RPMI7951 (cell line): Measurements from ENCODE around the gene IKBKE. TPM values are rescaled to one million over a fixed set of nuclear protein-coding genes. Genes with fewer than 3 reads are reported as not detected.
A peak's percentile ranks its signal among the peaks of the same experiment; 100 is the strongest.

ENCODE experiments used
- DNase-seq: peaks from one replicate; pipeline ENCODE4 v3.0.0-alpha.2; 2012; ENCODE audit warnings: low read depth
- total RNA-seq: library from RNA; depleted of rRNA; stranded (reverse); fragments of >200 nt; shearing (Covaris generic); gene quantifications from 2 replicates; pipeline ENCODE4 v1.2.3, GENCODE V29; 2014

The IKBKE gene
- total RNA-seq, 1 experiment from 2014 or later = 9.0 TPM

DNA sequence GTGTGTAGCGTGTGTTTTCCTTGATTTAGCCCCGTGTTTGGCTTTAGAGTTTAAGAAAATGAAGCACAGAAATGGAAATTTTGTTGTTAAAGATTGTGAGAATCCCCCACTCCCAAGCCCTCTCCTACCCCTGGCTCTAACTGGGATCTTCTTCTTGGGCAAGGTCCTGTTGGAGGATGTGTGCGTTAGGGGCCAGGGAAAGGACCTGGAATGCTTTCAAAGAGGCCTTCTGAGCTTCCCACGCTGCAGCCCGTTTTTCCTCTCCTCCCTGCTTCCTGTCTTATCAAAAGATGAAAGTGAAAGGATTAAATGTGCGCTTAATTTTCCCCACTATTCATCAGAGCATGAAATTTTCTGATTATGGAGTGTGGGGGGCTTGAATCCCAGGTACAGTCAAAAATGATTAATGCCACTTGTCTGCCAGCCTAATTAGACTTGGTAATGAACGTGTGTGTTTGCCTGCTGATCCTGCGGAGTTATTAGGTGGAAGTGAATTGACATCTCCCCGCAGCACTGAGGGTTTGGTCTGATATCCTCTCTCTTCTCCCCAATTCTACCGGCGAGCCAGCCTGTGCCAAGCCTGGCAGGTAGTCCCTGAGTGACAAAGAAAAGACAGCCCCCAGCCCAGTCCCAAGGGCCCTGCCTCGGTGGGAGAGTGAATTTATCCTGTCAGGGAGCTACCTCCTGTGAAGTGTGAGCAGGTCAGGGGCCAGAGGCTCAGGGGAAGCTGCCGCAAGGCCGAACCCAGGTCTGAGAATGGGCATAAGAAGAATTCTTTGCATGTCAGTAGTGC lies 42.0 kb downstream of the IKBKE start:
- no peak for DNase-seq

DNA sequence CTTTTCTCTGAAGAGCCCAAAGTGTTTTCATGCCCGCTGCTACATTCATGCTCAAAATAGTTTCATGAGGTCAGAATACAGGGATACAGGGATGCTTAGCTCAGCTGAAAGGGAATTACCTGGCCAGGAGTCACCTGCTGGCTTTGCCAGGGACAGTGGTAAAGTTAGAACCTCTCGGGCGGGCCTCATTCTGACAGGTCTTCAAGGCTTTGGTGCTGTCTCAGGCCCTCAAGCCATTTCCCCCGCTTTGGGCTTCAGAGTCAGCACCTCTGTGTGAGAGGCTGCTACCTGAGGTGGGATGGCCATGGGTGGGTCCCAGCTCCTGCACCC lies 42.5 kb downstream of the IKBKE start:
- DNase-seq = no peak

GRCh38 chr1:206513312-206514111 lies 43.2 kb downstream of the IKBKE start:
- peak; percentile 85 for DNase-seq

DNA sequence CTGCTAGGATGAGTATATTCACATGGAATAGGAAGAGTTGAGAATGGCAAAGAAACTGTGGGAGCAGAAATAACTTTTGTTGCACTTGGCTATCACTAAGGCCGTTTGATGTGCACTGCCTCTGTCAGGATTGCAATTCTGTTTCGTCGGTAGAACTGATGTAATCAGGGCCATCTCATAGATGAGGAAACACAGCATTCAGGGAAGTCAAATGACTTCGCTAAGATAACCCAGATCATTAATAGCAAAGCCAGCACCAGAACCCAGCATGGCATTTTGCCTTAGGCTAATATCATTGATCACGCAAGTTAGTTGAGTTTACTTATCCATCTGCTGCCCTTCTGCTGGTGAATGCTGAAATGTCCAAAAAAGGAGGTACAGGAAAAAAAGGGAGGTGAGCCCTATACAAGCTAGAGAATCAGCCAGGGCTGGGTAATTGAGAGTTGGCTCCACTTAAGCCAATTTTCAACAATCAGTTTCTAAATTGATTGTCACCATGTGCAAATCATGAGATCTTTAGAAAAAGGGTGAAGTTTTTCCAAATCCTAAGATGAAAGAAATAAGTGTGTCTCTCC lies 44.6 kb downstream of the IKBKE start:
- no peak for DNase-seq

DNA sequence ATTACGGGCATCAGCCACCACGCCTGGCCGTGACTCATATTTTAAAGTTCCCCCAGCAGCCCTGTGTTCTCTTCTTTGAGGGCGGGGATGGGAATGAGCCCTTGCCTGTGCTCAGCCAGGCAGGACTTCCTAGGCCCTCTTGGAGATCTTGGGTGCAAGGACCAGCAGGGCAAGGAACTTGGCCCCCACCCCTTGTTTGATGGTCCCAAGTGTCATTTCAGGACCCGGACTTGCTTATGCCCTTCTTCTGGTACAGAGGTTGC lies 46.4 kb downstream of the IKBKE start:
- DNase-seq = no peak

DNA sequence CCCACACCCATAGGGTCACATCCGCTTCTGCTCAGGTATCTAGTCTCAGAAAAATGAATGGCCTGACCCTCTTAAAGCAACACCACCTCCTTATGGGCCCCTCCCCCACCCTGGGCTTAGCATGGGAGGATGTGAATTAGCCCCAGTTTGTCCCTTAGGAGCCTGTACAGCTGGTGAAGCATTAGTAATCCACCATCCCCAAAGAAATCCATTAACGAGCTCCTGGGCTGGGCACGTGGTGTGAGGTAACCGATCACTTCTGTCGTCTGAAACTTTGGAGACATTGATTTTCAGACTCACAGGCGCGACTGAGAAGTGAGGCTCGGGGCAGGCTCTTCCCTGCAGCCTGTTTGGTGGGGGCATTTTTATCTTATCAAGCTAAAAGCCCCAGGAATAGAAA lies 47.5 kb downstream of the IKBKE start:
- no peak for DNase-seq

- DNase-seq = no peak
These were observed 47.9 kb downstream of the IKBKE start for GRCh38 chr1:206518206-206518605.

DNA sequence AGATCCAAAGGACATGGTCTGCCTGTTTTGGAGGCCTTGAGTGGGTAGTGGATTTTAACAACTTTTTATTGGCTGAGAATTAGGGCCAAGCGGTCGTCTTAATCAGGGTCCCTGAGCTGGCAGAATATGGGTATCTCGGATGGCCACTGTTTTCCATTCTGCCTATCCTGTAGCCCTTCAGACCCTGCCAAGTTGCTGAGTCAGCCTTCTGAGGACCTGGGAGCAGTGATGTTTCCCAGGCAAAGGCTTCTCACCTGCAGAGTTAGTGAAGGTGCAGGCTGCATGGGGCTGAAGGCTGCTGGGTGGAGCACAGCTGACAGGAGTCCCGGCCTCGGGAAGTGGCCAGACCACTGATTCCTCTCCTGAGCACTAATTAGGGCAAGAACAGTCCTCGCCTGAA lies 48.5 kb downstream of the IKBKE start:
- no peak for DNase-seq

DNA sequence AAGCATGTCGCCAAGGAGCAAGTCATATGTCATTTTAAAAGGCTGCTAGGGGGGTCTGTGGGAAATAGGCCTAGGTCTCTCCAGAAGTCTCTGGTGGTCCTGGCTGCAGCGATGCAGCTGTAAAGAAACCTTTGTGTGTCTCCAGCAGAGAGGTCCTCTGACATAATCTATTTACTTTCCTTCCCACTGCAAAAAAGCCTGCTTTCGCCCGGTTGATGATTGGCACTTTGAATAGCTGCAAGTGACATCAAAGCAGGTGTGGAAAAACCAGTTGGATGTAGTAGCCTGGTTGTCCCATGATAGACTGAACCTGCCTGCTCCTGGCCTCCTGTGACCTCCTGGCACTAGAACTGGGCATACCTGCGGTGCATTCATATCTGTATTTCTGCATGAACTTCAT lies 50.9 kb downstream of the IKBKE start:
- DNase-seq = no peak

GRCh38 chr1:206521694-206522402 lies 51.6 kb downstream of the IKBKE start:
- no peak for DNase-seq

DNA sequence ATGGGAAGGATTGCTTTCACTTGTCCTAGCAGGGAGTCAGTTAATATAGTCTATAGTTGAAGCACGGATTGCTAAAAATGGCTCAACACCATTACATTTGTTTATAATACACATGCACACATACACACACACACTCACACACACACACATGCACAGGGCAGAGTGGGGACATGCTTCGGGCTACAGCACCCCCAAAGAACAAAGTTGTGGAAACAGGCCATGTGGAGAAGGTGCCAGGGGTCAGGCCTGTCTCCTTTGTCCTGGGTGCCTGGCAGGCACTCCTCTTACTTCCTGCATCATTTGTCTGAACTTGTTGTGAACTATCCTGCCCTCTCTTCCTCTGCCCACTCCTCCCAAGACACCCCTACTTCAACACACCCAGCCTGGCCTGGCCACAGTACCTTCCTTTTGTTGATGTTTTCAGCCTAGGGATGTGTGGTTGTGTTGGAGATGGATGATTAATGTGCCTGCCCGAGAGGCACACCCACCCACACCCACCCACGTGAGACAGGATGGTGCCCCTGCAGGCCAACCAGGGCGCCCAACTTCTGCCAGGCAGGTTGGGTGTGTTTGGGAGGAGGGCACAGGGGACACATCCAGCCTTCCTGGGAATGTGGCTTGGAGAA lies 54.6 kb downstream of the IKBKE start:
- DNase-seq = no peak

GRCh38 chr1:206526064-206526911 lies 56.0 kb downstream of the IKBKE start:
- no peak for DNase-seq

DNA sequence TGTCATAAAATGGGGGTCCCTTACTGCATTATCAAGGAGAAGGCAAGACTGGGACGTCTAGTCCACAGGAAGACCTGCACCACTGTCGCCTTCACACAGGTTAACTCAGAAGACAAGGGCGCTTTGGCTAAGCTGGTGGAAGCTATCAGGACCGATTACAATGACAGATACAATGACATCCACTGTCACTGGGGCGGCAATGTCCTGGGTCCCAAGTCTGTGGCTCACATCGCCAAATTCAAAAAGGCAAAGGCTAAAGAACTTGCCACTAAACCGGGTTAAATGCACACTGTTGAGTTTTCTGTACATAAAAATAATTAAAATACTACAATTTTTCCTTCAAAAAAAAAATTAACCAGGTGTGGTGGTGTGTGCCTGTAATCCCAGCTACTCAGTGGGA lies 59.1 kb downstream of the IKBKE start:
- no peak for DNase-seq

DNA sequence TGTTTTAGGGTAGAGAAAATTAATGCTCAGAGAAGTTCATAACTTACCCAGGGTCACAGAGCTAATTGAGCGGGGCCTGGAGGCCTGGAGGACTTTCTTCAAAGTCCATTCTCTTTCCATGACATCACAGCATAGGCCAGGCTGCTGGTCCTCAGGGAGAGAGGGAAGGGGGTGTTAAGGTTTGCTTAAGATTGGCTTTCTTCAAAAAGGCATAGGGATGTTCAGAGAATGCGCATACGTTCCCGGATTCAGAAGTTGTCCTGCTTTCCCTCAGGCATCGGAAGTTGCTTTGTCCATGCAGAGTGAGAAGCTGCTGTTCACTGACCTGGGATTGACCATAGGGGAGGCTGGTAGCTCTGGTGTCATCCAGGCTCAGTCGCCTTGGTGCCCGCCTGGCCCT lies 62.1 kb downstream of the IKBKE start:
- no peak for DNase-seq

DNA sequence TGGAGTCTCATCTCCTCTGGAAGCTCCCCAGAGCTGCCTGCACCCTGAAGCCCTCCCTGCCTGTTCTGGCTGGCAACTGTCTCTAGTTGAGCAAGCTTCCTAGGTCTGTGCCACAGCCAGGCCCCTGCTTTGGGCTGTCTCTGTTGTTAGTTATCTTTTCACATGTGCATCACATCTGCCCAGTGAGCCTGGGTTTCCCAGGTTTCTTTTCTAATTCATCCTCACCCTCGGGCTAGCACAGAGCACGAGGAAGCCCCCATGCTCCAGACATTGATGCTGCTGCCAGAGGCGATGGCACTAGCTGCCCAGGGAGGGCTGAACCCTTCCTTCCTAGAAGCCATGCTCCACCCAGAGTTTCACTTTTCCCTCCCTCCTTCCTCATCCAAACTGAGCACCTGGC lies 64.3 kb downstream of the IKBKE start:
- DNase-seq = peak; percentile 39

DNA sequence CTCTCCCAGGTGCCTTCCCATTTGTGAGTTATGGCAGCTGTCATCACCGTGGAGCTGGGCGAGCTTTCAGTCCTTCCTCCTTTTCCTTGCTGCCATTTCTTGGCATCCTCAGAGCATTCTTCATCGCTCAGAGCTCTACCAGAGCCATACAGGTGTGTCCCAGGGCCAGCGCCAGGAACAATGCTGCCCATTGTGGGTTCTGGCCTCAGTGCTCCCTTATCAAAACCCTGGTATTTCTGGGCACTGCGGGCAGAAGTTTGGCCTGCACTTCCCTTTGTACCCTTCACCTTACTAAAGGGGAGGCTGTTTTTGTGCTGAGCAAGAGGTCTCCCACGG lies 65.5 kb downstream of the IKBKE start:
- no peak for DNase-seq

DNA sequence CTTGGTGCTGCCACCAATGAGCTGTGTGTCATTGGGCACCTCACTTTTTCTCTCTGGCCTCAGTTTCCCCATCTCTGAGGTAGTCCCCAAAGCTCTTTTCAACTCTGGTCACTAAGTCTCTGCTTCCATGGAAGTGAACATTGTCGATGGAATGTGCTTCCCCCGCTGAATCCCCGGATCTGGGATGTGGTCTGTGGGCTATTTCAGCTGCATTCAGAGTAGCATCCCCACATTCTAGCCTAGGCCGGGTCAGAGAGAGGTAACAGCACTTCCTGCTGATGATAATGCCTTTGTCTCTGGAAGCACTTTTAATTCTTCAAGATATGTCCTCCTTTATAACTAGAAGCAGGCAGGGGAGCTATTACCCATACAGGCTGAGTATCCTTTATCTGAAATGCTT lies 66.9 kb downstream of the IKBKE start:
- DNase-seq = peak; percentile 42

DNA sequence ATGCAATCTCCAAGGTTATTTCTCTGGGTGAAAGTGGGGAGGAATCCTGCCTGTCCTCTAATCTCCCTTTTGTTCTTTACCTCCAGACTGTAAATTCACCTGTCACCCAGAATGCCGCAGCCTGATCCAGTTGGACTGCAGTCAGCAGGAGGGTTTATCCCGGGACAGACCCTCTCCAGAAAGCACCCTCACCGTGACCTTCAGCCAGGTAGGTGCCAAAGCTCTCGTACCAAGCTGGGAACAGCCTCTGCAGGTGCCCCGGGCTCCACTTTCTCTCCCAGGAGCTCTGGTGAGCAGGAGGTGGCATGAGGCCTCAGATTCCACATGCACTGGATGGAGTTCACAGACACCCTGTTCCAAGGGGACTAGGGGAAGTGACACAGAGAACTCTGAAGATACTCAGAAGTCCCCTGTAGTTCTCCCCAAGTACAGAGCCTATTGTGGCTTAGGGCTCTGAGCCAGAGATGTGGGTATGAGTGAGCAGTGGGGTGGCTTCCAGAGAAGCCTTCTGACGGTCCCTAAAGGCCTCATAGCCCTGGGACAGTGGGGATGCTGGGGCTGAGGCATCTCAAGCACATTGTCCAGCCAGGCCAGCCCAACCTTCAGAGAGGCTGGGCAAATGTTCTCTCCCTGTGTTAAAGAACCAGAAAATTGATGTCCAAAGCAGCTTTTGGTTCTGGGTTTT lies 68.0 kb downstream of the IKBKE start:
- DNase-seq = peak; percentile 45

GRCh38 chr1:206538901-206539640 lies 68.8 kb downstream of the IKBKE start:
- no peak for DNase-seq
